ENCODE results near the gene TEAD1.

The TEAD1 gene

DNA sequence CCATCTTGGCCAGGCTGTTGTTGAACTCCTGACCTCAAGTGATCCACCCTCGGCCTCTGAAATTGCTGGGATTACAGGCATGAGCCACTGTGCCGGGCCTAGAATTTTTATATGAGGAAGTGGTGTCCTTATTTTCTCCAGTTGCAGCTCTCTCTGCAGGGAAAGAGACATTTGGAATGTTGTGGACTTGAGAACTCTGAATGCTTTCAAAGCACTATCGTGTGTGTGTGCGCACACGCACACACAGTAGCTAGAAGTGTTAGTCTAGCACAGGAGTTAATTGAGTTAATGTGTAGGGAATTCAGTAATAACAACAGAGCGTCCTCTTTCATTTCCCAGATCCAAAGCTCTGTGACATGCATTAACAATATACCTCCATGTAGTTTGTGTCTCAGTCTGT, 170.9 kb downstream of the TEAD1 start:
- FAIRE-seq: no peak

DNA sequence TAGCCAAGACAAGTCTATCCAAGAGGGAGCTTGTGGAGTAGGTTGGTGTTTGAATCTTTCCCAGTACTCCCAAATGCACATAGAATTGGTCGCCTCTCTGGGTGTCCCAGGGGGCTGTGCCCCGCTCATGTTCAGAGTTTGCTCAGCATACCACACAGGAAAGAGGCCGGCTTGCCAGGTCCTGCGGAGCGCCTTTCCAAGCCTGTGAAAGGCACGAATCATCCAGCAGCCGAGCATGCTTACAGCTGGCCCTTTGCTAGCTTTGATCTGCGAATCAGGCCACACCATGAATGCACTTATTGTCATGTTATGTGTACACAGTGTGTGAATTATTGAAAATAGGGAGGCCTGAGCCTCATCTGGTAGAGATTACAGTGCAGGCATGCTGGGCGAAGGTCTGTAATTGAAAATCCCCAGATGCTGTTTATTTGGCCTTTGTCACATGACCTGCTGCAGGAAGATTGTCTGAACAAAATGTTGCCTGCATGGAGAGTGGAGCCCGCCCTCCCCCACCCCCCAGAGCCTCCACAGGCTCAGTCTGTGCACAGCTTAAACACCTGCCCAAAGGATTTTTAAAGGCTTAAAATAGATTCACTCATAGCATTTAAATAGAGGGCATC, 171.6 kb downstream of the TEAD1 start:
- FAIRE-seq: no peak

DNA sequence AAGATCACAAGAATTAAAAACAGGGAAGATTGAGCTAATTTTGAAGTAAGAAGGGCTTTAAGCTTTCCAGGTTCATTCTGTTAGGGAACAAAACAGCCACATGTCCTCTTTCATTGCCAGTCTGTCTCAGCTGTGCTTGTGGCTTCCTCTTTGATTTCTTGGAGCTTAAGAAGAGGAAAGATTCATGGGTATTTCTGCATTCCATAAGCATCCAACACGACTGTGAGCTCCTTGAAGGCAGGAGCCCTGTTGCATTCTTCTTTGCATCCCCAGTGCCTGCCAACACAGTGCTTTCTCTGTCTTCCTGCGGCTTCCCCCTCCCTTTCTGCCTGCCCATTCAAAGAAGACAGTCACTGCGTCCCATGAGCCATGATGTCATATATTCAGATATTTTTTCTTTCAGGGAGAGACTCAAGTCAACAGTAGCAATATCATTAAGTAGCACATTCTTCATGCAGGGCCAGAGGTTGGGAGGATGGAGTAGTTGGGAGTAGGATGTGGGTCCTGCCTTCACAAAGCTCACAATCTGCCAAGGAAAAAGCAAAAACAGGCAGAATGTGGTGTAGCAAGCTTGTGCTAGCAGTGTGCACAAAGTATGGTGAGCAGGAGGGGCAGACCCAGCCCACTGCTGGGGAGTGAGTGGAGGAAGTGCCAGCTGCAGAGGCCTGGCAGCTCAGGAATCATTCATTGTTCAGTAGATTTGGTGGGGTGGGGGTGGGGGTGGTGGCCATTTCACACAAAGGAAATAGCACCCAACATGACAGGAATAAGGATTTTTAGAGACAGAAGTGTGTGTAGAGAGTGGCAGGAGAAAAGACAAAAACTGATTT, 172.8 kb downstream of the TEAD1 start:
- no peak for FAIRE-seq

DNA sequence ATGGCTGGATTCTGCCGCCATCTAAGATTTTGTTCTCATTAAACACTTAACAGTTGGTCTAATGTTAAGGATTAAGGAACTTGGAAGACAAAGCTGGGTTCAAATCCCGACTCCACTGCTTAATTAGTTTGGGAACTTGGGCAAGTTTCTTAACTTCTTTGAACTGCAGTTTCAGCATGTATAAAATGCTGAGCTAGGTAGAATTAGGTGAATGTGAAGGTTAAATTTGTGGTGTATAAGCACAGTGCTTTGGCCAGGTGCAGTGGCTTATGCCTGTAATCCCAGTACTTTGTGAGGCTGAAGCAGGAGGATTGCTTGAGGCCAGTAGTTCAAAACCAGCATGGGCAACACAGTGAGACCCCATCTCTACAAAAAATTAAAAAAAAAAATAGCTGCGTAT, 174.2 kb downstream of the TEAD1 start:
- FAIRE-seq: no peak

DNA sequence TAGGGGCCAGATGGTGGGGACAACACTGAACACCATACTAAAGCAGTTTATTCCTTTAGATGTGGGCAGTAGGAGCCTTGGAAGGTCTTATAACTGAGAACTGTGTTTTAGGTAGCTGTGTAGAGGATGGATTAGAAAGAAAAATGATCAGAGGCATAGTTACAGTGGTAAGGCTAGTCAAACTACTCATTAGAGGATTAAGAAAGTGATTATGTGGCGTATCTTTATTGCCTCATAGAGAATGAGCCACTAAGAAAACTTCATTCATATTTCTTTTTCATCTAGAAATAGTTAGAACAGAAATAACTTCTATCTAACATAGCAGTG, 179.1 kb downstream of the TEAD1 start:
- FAIRE-seq: no peak

DNA sequence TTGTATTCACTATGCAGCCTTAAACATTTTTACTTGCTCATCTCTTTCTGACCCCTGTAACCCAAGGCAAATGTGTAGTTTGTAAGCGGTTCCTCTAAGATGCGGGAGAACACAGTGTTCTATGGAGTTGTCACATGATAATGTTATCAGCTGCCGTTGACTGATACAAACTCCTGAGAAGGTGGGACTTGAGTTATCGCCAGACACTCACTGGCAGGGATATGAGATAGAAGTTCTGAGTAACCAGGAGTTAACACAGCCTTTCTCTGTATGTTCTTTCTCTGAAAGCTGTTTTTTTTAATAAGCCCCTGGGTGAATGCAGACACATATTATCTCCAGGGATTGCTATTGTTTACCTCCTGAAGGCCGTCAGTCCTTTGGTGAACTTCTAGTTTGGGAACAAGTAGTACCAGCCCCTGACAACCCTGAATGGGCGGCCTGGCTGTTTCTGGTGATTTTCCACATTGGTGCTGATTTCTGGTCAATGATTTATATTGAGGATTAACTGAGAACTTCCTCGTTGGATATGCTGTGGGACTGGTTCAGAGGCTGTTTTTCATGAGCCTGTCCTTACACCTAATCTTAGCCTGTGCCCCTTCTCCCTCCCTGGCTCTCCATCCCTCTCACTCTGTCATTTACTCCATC, 179.6 kb downstream of the TEAD1 start:
- no peak for FAIRE-seq

DNA sequence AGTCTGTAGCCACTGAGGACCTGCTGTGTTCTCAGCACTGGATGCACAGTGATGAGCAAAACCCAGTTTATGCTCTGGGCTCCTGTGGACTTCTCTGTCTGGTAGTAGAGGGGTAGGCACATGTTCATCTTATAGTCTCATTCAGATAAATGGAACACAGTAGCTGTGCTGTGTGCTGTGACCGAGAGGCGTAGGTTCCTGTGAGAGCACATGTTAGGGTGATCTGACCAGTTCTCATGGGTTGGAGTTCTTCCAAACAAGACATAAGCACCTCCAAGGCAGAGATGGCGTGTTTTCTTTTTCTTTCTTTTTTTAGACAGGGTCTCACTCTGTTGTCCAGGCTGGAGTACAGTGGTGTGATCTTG, 180.1 kb downstream of the TEAD1 start:
- FAIRE-seq: no peak

DNA sequence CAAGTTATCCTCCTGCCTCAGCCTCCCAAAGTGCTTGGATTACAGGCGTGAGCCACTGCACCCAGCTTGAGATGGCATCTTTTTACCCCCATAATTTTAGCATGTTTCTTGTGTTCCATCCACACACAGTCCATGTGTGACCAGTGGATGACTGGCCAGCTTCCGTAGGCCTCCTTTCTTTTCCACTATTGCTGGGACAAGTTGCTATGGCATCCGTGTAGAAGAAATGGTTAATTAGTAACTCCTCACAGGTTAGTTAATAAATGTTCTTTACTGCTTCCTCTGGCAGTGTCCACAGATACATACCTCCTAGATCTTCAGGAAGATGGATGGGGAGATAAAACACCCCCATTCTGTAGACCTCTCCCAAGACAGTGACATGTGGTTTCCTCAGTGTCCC, 180.6 kb downstream of the TEAD1 start:
- no peak for FAIRE-seq

DNA sequence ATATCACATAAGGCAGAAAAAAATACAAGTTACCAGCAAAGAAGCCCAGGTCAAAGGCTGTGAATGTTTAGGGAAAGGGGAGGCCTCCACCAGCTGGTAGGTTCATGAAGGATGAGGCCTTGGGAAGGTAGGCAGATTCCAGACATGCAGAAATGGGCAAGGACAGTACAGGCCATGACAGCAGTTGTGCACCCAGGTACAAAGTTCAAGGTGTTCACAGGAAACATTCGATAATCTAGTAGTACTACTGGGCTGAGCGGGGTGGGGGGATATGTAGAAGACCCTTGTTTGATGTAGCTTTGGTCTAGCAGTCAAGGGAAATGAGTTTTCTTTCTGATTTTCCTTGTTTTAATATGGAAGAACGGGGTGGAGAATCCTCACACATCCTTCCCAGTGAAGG, 182.1 kb downstream of the TEAD1 start:
- no peak for FAIRE-seq

DNA sequence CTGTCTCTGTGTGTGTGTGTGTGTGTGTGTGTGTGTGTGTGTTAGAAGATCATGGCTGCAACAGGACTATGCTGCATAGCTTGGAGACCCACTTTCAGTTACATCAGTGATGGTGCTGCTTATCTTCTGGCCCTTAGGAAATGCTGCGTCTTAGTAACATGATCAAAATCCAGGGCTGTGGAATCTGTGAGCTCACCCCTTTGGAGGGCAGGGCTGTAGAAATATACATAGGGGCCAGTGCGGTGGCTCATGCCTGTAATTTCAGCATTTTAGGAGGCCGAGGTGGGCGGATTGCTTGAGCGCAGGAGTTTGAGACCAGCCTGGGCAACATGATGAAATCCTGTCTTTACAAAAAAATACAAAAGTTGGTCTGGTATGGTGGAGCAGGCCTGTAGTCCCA, 183.4 kb downstream of the TEAD1 start:
- no peak for FAIRE-seq

DNA sequence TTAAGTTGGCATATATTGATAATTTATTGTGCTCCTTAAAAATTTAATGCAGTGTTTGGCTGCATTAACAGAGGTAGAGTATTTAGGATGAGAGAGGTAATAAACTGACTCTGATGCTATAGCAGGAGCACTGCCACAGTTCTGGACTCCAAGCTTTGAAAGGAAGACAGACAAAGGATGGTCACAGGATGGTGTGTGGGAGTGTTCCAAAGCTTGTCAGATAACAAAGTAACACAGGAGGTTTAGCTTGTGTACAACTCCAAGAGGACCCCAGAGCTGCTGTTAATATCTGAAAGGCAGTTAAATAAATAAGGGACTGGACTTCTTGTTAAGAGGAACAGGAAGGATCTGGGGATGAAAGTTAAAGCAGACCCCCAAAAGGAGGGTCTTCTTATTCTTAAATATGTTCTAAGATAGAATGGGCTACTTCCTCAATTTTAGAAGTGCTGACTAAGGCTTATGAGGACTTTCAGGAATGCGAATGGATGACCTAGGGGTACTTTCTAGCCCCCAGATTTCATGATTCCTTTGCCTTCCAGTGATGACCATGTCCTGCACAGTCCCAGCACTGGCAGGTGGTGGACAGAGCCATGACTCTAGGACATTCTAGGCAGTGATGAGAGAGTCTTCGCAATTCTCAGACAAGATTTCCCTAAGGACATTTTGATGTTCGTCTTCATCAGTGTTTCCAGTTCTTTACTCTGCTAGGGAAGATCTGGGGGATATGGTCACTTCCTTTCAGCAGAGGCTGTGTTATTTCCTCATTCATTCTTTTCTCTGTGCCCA, 185.8 kb downstream of the TEAD1 start:
- FAIRE-seq: no peak

DNA sequence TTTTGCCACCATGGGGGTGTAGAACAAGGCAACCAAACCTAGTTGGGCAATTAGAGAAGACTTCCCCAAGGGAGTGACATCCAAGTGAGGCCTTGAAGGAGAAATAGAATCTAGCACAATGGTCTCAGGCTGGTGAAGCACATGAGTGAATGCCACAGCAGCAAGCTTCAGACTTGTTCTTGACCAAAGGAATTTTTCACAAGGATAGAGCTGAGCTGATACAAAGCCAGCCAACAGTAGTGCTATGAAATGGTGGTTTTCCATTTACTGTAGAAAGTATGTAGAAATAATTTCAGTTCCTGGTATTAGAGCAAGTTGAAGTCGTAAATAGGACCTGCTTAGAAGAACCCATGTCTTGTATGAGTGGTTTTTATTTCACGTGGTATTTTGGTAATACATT, 186.6 kb downstream of the TEAD1 start:
- no peak for FAIRE-seq

DNA sequence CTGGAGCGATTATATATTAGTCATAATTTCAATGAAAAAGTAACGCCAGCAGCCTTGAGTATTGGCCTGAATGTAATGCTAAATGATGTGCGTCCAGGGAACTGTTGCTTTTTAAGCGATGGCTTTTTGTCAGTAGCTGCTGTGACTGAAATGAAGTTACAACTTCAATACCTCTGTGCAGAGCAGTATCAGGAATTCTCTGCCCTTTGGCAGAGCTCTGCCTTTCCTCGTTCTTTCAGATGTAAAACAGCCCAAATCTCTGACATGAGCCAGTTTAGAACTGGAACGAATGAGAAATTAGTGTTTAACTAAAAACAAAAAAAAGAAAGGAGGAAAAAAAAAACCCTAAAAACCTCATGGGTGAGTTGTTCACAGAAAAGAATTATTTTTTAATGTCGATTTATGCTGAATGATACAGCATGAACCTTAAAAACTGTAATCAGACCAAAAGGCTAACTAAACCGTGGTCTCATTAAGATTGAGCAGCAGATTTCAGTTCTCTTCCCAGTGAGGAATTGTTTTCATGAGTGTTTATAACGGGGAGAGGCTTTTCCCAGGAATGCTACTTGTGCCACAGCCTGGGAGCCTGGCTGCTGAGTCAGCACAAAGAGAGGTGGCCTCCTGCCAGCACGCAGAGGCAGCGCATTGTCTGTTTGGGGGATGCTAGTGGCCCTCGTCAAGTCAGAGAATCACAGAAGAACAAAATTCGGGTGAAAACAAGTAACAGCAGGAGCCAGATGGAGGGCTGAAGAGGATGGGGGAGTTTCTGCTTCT, 188.7 kb downstream of the TEAD1 start:
- no peak for FAIRE-seq

DNA sequence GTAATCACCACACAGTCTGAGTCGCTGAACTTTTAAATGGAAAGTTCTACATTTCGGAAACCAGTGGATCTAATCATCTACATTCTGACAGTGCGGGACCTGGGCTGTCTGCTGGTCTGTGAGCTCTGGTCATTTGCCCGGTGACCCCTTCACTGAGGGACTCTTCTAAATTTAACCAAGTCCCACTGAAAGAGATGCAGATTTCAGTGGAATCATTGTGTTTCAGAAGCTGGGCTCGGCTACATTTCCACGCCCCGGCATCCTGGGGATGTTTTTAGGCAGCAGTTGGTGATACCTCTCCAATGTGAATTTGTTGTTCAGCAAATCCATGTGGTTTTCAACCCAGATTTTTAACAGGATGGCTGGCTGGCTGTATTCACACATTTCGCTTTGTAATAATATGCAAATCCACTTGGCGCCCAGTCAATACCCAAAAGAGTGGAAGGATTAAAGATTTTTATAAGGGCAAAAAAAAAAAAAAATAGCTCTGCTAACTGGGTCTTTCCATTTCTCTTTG, 189.4 kb downstream of the TEAD1 start:
- no peak for FAIRE-seq

DNA sequence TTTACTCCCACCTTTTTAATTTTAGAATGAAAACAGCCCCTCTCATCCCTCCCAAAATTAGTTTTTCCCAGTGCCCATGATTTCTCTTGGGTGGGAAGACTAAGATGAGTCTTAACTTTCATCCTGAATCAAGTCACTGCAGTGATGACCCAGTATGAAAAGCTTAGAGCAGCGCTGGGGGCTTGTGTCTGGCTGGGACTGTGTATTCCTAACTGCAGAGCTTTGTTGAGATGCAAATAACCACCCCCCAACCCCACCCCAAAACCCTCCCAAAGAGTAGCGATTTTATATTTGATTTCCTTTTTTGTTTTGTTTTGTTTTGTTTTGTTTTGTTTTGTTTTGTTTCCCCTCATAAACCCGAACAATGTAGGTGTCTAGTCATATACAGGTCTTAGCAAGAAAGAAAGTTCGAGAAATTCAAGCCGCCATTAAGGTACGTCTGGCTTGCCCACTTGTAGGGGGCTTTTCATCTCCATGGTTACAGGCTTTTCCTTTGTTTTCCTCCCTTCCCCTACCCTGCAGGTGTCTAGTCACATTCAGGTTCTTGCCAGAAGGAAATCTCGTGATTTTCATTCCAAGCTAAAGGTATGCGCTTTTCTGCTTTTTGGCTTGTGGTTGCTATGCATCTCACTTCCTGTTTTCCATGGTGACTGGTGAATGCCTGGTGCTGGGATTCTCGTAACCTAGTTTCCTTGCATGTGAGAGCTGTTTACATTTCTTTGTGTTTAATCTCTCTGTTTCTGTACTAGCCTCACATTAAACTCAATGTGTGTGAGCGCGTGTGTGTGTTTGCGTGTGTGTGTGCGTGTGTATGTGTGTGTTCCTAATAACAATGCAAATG, 190.3 kb downstream of the TEAD1 start:
- FAIRE-seq: no peak

DNA sequence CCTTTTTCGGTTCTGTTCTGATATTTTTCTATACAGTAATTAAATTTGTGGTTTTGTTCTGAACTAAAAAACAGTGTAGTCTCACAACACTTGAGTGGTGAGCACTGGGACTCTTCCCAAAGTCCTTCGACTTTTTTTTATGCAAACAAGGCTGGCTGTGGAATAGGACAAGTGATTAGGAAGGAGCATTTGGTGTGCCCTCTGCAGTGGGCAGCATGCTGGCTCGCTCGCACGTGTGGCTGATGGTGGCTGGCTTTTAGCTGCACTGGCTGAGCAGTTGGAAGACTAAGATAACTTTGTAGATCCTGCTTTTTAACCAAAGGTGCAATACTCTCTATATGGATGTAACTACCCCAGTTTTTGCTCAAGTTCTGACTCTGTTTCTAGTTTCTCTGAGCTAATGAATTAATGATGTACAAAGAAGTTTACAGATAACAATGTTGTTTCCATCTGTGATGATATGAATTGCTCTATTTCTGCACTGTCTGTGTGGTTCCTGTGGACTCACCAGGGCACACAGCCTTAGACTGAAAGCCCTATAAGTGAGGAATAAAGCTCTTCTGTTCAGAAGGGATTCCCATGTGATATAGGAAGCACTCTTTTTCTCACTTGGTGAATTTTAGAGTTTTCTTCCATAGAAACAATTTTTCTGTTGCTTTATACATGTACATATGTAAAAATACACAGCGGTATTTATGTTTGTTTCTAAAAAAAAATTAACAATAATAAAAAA, 191.8 kb downstream of the TEAD1 start:
- no peak for FAIRE-seq

DNA sequence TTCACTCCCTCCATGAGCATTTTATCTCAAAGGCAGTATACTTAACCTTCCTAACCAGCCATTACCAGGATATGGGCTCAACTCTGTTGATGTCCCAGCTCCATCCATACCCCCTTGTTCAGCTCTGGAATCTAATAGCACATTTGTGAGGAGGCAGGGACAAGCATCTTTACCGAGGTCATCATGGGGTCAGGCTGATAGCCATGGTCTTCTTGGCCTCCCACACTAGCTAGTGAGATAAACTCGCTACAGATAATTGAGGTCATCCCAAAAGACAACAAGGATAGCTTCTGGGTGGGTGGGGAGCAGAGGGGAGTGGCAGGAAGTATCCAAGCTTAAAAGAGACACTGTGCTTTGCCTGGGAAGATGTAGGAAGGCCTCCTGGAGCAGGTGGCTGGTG, 193.3 kb downstream of the TEAD1 start:
- no peak for FAIRE-seq

DNA sequence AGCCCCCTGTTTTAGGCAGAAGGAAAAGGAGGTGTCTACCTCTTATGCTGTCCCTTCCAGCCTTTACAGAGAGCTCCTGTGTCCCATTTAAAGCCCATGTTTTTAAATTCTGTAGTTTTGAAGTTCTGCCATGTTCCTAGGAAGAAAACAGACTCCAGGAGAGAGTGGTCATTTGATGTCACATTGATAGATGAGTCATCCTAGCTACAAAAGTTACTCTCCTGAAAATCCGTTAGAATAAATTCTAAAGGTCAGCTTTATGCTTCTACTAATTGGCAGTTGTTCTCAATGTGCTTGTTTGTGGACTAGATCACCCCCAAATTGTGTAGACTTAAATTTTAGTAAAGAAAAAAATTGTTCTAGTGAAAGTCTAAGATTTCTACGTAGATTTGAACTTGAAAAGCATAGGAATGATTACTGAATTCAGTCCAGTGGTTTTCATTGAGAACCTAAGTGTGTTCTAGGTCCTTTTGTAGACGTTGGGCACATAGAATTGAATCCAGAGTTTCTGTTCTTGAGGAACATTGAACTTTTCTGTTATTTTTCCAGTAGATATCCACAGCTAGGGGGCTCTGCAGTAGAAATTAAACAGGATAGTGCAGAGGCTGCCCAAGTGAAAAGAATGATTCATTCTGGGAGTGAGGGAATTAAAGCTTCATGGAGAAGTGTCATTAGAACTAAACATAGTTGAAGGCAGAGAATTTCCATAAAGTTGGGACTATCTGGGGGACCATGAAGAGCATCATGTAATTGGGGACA, 194.3 kb downstream of the TEAD1 start:
- FAIRE-seq: no peak

DNA sequence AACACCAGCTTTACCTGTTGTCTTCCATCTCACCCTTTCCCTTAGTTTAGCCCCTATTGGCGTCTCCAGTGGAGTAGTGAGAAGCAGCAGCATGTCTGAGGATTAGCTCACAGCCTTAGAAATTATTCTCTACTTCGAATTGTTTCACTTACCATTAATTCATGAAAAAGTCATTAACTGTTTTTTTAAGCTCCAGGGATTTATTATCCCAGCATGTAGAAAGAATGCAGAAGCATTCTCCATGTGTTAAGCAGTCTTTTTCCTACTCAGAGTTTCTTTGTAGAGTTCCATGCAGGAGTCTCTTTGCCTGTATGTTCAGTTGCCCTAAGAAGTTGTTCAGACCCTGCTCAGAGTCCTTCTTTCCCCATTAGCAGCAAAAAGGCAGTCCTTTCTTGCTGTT, 197.0 kb downstream of the TEAD1 start:
- no peak for FAIRE-seq

DNA sequence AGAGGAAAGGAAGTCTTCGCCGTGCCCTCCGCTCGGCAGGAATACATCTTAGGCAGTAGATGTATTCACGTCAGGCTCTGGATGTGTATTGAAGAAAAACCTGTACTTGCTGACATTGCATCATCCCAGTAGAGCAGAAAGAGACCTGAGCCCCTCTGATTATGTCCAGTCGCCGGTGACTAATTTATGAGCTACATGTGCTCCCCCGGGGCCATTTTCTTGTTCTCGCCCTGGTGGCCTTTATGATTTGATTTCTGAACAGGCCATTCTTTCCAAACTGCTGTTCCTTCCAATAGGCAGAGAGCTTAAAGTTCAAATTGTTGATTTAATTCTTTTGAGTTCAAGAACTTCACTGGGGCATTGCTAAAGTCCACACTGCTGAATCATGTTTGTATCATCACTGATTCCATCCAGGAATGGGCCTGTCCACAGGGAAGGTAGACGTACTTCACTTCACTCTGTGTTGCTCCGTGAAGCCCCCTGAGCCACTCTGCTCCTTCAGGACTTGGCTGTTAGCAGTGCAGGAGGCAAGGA, 197.6 kb downstream of the TEAD1 start:
- FAIRE-seq: no peak
